Neural cell (in vitro differentiated cells): Measurements from ENCODE around the gene VAMP5. TPM values are rescaled to one million over a fixed set of nuclear protein-coding genes. Genes with fewer than 3 reads are reported as not detected.

ENCODE experiments used
- H2AFZ ChIP-seq: fragments of 200-600, 300-800 bp; sonication (generic), shearing (Covaris generic); 2 replicates; pipeline ENCODE4 v1.6.0; 2014; ENCODE audit warnings: low read depth, mild to moderate bottlenecking, antibody characterized with exemption, low read length, moderate library complexity
- H3F3A ChIP-seq: fragments of 200-600 bp; shearing (Covaris generic); 2 replicates; pipeline ENCODE4 v1.6.1; 2016; ENCODE audit warnings: mild to moderate bottlenecking, moderate library complexity, mixed read lengths, antibody characterized with exemption, low read length; ENCODE audit not compliant: insufficient read depth, poor library complexity, severe bottlenecking
- H3K27ac ChIP-seq: fragments of 200-600, 300-800 bp; sonication (generic), shearing (Covaris generic); 2 replicates; pipeline ENCODE4 v1.5.1; 2014; ENCODE audit warnings: mild to moderate bottlenecking, low read length, moderate library complexity
- H3K27me3 ChIP-seq: fragments of 300-800, 200-600 bp; sonication (generic), shearing (Covaris generic); 2 replicates; pipeline ENCODE4 v1.6.0; 2014; ENCODE audit warnings: mild to moderate bottlenecking, low read depth, low read length, moderate library complexity; ENCODE audit not compliant: insufficient read depth
- H3K36me3 ChIP-seq: fragments of 300-800, 200-600 bp; sonication (generic), shearing (Covaris generic); 2 replicates; pipeline ENCODE4 v1.5.1; 2014; ENCODE audit warnings: mild to moderate bottlenecking, antibody characterized with exemption, low read length, moderate library complexity; ENCODE audit not compliant: insufficient read depth
- H3K4me2 ChIP-seq: fragments of 300-800, 200-600 bp; sonication (generic), shearing (Covaris generic); 2 replicates; pipeline ENCODE4 v1.6.0; 2014; ENCODE audit warnings: mild to moderate bottlenecking, low read length
- H3K4me3 ChIP-seq: fragments of 300-800, 200-600 bp; sonication (generic), shearing (Covaris generic); 2 replicates; pipeline ENCODE4 v1.5.1; 2014; ENCODE audit warnings: mild to moderate bottlenecking, low read length, moderate library complexity
- H3K79me2 ChIP-seq: fragments of 200-600 bp; shearing (Covaris generic); replicated peaks from 2 replicates; pipeline ENCODE4 v1.6.0; 2014; ENCODE audit warnings: mild to moderate bottlenecking, low read length, moderate library complexity; ENCODE audit not compliant: insufficient read depth
- H3K9ac ChIP-seq: fragments of 300-800, 200-600 bp; sonication (generic), shearing (Covaris generic); 2 replicates; pipeline ENCODE4 v1.6.1; 2016; ENCODE audit warnings: mild to moderate bottlenecking, low read length, mixed read lengths
- H3K9me2 ChIP-seq: fragments of 200-600 bp; shearing (Covaris generic); 2 replicates; pipeline ENCODE4 v1.6.1; 2016; ENCODE audit warnings: mild to moderate bottlenecking, low read length, mixed read lengths; ENCODE audit not compliant: insufficient read depth
- H3K9me3 ChIP-seq: fragments of 200-600, 300-800 bp; sonication (generic), shearing (Covaris generic); 2 replicates; pipeline ENCODE4 v1.6.1; 2016; ENCODE audit warnings: mild to moderate bottlenecking, mixed run types, low read length, moderate library complexity, mixed read lengths
- H4K20me1 ChIP-seq: fragments of 200-600 bp; shearing (Covaris generic); 2 replicates; pipeline ENCODE4 v1.6.1; 2016; ENCODE audit warnings: mild to moderate bottlenecking, mixed run types; ENCODE audit not compliant: insufficient read depth
- CTCF ChIP-seq: fragments of 450-650 bp; IDR thresholded peaks from 2 replicates; pipeline ENCODE4 v1.5.1; 2014; ENCODE audit warnings: antibody characterized with exemption, mild to moderate bottlenecking, moderate library complexity; ENCODE audit not compliant: poor library complexity, severe bottlenecking
- EP300 ChIP-seq: fragments of 450-650 bp; conservative IDR thresholded peaks from 2 replicates; pipeline ENCODE4 v1.6.1; 2014; ENCODE audit warnings: antibody characterized with exemption, mild to moderate bottlenecking, moderate library complexity; ENCODE audit not compliant: poor library complexity, severe bottlenecking
- EZH2 ChIP-seq: fragments of 200-600, 300-800 bp; shearing (Covaris generic), sonication (generic); IDR thresholded peaks from 2 replicates; pipeline ENCODE4 v1.6.1; 2014; ENCODE audit warnings: antibody characterized with exemption, low read length, borderline replicate concordance, mild to moderate bottlenecking; ENCODE audit not compliant: insufficient read depth, poor library complexity, severe bottlenecking
- MXI1 ChIP-seq: fragments of 450-650 bp; conservative IDR thresholded peaks from 2 replicates; pipeline ENCODE4 v1.6.1; 2014; ENCODE audit warnings: antibody characterized with exemption, mild to moderate bottlenecking; ENCODE audit not compliant: poor library complexity, severe bottlenecking
- POLR2AphosphoS5 ChIP-seq: IDR thresholded peaks from 2 replicates; pipeline ENCODE4 v1.6.1; 2012
- RAD21 ChIP-seq: fragments of 450-650 bp; conservative IDR thresholded peaks from 2 replicates; pipeline ENCODE4 v1.6.1; 2014; ENCODE audit warnings: antibody characterized with exemption, mild to moderate bottlenecking, moderate library complexity
- REST ChIP-seq: IDR thresholded peaks from 2 replicates; pipeline ENCODE4 v1.6.1; 2012; ENCODE audit warnings: borderline replicate concordance
- SMC3 ChIP-seq: fragments of 450-650 bp; conservative IDR thresholded peaks from 2 replicates; pipeline ENCODE4 v1.6.1; 2014; ENCODE audit warnings: antibody characterized with exemption, mild to moderate bottlenecking, moderate library complexity; ENCODE audit not compliant: poor library complexity
- TAF1 ChIP-seq: IDR thresholded peaks from 2 replicates; pipeline ENCODE4 v1.6.1; 2012; ENCODE audit warnings: low read depth
- polyA plus RNA-seq: library from polyadenylated mRNA; depleted of rRNA; stranded (reverse); fragments of >200 nt; gene quantifications from 2 replicates; pipeline ENCODE4 v1.2.3, GENCODE V29; 2014

The VAMP5 gene
- polyA plus RNA-seq, 1 donor from 2014 or later, result not detected

DNA sequence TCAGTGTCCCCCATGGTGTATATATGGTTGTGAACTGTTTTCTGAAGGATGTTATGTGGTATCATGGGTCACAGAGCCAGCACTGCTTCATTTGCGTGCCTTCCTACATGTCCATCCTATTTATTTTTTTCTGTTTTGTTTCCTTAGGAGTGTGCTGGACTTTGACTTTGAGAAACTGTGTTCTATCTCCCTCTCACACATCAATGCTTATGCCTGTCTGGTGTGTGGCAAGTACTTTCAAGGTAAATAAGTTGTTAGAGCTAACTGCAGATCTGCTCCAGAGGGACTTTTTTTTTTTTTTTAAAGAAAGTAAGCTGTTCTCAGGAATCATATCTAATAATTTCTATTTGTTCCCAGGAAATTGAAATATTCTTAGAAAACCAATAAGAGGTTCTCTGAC lies 37.1 kb downstream of the VAMP5 start:
- Histone ChIP-seq H3K9me3 (no peaks in the 10 kb centered on the region), H3K79me2 (peaks cover 20% of the 10 kb centered on the region), H4K20me1 (no peaks in the 10 kb centered on the region), H3K27me3 (no peaks in the 10 kb centered on the region), H3K9ac (no peak overlapping the region), H3F3A (no peaks in the 10 kb centered on the region), H3K27ac (no peak overlapping the region), H3K4me3 (no peak overlapping the region), H3K36me3 (no peaks in the 10 kb centered on the region), H2AFZ (no peak overlapping the region), H3K4me2 (no peak overlapping the region), H3K9me2 (no peaks in the 10 kb centered on the region)
- no peak for TF ChIP-seq EP300
- no peak for TF ChIP-seq SMC3

DNA sequence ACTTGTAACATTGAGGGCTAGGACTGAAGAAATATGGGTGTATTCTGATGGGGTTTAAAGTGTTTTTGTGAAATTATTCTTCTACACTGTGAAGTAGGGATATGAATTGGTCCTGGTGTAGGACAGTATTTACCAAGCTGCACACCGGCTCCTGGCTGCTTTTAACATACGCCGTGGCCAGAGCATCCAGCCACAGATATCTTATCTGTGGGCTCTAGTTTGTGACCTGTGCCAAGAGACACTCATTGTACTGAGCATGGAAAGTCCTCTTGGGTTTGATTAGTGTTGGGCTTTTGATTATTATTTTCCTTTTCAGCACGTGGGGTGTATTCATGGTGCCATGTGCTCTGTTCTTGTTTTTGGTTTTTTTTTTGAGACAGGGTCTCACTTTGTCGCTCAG lies 39.8 kb downstream of the VAMP5 start:
- H3K4me2 ChIP-seq, result no peak overlapping the region
- no peaks in the 10 kb centered on the region for H3K27me3 ChIP-seq
- H3K36me3 ChIP-seq, result no peaks in the 10 kb centered on the region
- no peaks in the 10 kb centered on the region for H3K9me3 ChIP-seq
- no peaks in the 10 kb centered on the region for H3F3A ChIP-seq
- TF ChIP-seq REST (no peak), POLR2AphosphoS5 (no peak), TAF1 (no peak), EP300 (no peak), RAD21 (no peak), EZH2 (no peak), CTCF (no peak), SMC3 (no peak), MXI1 (no peak)
- no peaks in the 10 kb centered on the region for H4K20me1 ChIP-seq
- no peak overlapping the region for H3K4me3 ChIP-seq
- no peak overlapping the region for H3K27ac ChIP-seq
- no peak overlapping the region for H3K9ac ChIP-seq
- no peaks in the 10 kb centered on the region for H3K9me2 ChIP-seq
- H2AFZ ChIP-seq, result no peak overlapping the region
- peaks cover 6% of the 10 kb centered on the region for H3K79me2 ChIP-seq

DNA sequence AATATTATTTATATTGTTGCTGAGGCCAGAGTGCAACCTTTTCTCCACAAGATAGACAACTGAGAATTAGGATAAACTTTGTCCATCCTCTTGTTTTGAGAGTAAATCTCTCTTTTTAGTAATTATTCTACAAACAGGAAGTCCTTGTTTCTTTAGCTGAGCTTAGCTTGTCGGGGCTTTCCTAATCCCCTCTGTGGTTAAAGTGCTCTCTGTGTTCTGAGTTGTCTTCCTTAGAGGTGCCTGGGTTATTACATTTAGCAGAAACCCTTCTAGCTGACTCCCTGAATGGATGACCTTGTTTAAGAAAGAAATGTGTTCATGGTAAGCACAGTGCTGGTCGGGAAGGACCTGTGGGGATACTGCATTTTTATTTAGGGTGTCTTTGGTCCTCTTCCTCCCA lies 44.4 kb downstream of the VAMP5 start:
- no peaks in the 10 kb centered on the region for H3K79me2 ChIP-seq
- no peaks in the 10 kb centered on the region for H3K9me2 ChIP-seq
- H3F3A ChIP-seq, result no peaks in the 10 kb centered on the region
- no peaks in the 10 kb centered on the region for H3K27me3 ChIP-seq
- no peak overlapping the region for H2AFZ ChIP-seq
- no peaks in the 10 kb centered on the region for H3K9me3 ChIP-seq
- no peak overlapping the region for H3K4me2 ChIP-seq
- H3K9ac ChIP-seq, result no peak overlapping the region
- no peaks in the 10 kb centered on the region for H4K20me1 ChIP-seq
- no peak overlapping the region for H3K27ac ChIP-seq
- TF ChIP-seq EZH2 (no peak), SMC3 (no peak), RAD21 (no peak), POLR2AphosphoS5 (no peak), TAF1 (no peak), CTCF (no peak), MXI1 (no peak), REST (no peak)
- H3K4me3 ChIP-seq, result no peak overlapping the region
- no peaks in the 10 kb centered on the region for H3K36me3 ChIP-seq
